GM18870 (cell line): ENCODE results near the gene CARD19.
A peak's percentile ranks its signal among the peaks of the same experiment; 100 is the strongest.

Experiments
- ATAC-seq: cut with Tn5 transposase; IDR thresholded peaks from one replicate; pipeline ENCODE4 v1.9.1; 2021; ENCODE audit warnings: moderate library complexity; ENCODE audit not compliant: unreplicated experiment

Gene CARD19

GRCh38 chr9:93096131-93096802, at the start of gene CARD19:
TSS of gene CARD19 (plus strand) at chr9:93096217. CDS start at chr9:93096346, 129 bp downstream.
- peak; percentile 12 for ATAC-seq

GRCh38 chr9:93048566-93049448, 47.2 kb upstream of the CARD19 start:
- ATAC-seq: no peak

- no peak for ATAC-seq
These were observed 46.5 kb upstream of the CARD19 start for GRCh38 chr9:93049491-93049890.

- no peak for ATAC-seq
These were observed 45.8 kb upstream of the CARD19 start for GRCh38 chr9:93050231-93050630.

GRCh38 chr9:93051680-93052089, 44.3 kb upstream of the CARD19 start:
- no peak for ATAC-seq

GRCh38 chr9:93052791-93053540, 43.1 kb upstream of the CARD19 start:
- ATAC-seq: no peak

GRCh38 chr9:93053781-93054331, 42.2 kb upstream of the CARD19 start:
- ATAC-seq: no peak

- no peak for ATAC-seq
These were observed 41.0 kb upstream of the CARD19 start for GRCh38 chr9:93054758-93055704.

GRCh38 chr9:93057042-93057702, 38.8 kb upstream of the CARD19 start:
- ATAC-seq: no peak

GRCh38 chr9:93057703-93058354, 38.2 kb upstream of the CARD19 start:
- no peak for ATAC-seq

- ATAC-seq: no peak
These were observed 37.5 kb upstream of the CARD19 start, which contains the start of gene SUSD3 for GRCh38 chr9:93058355-93059010. TSS of gene SUSD3 (plus strand) at chr9:93058701. CDS start at chr9:93058743, 42 bp downstream.

- no peak for ATAC-seq
These were observed 36.9 kb upstream of the CARD19 start for GRCh38 chr9:93059011-93059714.

- ATAC-seq: no peak
These were observed 36.1 kb upstream of the CARD19 start for GRCh38 chr9:93059715-93060578.

GRCh38 chr9:93060746-93061259, 35.2 kb upstream of the CARD19 start:
- no peak for ATAC-seq

GRCh38 chr9:93061260-93061751, 34.7 kb upstream of the CARD19 start:
- ATAC-seq: no peak
